HG02759 (cell line): ENCODE measurements around the gene XAGE1A.
"Not testable (repeated sequence)": the region's sequence is repeated elsewhere in the genome, so short reads cannot be mapped to it uniquely, and the experiment has no call there.

Experiments used
- ATAC-seq: cut with Tn5 transposase; IDR thresholded peaks from one replicate; pipeline ENCODE4 v1.9.1; 2021; ENCODE audit warnings: mild to moderate bottlenecking, moderate library complexity; ENCODE audit not compliant: unreplicated experiment

XAGE1A gene, protein sequence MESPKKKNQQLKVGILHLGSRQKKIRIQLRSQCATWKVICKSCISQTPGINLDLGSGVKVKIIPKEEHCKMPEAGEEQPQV

DNA sequence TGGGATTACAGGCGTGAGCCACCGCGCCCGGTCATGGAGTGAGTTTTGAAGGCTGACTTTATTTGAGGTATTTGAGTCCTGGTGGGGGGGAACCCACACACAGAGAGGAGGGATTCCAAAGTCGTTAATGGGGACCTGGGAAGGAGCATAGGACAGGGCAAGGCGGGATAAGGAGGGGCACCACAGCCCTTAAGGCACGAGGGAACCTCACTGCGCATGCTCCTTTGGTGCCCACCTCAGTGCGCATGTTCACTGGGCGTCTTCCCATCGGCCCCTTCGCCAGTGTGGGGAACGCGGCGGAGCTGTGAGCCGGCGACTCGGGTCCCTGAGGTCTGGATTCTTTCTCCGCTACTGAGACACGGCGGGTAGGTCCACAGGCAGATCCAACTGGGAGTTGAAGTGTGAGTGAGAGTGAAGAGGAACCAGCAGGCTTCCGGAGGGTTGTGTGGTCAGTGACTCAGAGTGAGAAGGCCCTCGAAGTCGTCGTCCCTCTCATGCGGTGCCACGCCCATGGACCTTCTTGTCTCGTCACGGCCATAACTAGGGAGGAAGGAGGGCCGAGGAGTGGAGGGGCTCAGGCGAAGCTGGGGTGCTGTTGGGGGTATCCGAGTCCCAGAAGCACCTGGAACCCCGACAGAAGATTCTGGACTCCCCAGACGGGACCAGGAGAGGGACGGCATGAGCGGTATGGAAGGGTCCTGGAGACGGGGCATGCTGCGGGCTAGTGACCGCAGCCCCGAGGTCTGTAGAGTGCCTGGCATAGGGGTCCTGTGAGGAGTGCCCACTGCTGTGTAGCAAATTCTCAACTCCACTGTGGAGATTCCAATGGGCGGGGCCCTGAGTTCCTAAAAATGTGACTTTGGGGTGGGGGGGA lies at the start of gene XAGE1A:
TSS of gene XAGE1A (plus strand) at position 264 of the 874 bp plus-strand sequence. CDS start 1,554 bp downstream, outside the sequence.
- not testable (repeated sequence) for ATAC-seq

DNA sequence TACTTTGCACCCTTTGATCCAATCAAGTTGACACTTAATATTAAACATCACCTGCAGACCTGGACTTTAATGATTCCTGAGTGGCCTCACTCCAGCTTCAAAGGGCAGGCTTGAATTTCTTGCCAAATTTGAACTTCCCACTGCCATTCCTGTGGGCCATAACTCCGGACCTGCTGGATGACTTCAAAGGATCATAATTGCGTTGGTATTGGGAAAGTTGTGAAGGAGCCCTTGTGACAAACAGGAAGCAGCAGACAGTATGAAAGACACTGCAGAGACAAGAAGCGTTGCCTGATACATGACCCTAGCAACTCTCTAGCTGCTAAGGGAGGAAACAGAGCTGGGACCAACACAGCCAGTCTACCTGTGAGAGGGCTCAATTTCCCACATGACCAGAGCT lies 43.6 kb upstream of the XAGE1A start:
- not testable (repeated sequence) for ATAC-seq

DNA sequence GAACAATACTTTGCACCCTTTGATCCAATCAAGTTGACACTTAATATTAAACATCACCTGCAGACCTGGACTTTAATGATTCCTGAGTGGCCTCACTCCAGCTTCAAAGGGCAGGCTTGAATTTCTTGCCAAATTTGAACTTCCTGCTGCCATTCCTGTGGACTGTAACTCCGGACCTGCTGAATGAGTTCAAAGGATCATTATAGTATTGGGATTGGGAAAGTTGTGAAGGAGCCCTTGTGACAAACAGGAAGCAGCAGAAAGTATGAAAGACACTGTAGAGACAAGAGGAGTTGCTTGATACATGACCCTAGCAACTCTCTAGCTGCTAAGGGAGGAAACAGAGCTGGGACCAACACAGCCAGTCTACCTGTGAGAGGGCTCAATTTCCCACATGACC lies 24.3 kb upstream of the XAGE1A start:
- ATAC-seq: not testable (repeated sequence)

DNA sequence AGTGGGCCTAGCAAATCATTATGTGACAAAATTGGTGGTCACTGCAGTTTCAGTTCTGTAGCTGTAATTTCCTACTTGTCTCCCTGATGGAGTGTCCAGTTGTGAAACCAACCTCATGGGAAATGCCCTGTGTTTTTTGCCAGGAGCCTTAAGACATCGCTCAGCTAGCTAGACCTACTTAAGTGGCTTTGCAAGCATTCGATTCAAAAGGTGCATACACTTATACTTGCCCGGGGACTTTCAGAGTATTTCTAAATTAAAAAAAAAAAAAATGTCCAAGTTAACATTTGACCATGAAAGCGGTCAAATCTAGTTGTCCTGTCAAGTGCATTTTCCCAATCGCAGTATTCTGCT lies 788 bp downstream of the XAGE1A start:
- not testable (repeated sequence) for ATAC-seq

DNA sequence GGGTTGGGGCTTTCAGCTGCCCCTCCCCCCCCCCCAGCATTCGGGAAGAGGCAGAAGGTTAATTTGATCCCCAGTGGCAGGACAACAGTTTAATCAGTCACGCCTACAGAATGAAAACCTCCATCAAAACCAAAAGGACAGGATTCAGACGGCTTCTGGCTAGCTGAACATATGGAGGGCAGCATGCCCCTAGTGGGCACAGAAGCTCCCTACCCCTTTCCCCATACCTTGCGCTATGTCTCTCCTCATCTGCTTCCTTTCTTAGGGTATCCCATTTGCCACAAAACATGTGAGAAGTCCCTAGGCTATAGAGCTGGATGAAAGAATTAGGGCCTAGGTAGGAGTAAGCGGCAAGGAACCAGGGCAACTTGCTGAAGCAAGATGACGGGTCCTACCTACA lies 5.8 kb downstream of the XAGE1A start:
- not testable (repeated sequence) for ATAC-seq

DNA sequence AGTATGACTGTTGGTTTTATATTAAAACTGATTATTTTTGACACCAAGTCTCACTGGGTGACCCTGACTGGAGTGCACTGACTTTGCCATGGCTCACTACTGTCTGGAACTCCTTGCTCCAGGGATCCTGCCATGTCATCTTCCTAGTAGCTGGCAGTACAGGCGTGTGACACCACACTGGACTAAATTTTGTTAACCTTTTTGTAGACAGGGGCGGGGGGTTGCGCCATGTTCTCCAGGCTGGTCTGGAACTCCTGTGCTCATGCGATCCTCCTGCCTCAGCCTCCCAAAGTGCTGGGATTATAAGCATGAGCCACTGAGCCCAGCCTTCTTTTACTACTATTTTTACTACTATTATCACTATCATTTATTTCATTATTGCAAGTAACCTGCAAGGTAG lies 8.9 kb downstream of the XAGE1A start:
- ATAC-seq: no peak

DNA sequence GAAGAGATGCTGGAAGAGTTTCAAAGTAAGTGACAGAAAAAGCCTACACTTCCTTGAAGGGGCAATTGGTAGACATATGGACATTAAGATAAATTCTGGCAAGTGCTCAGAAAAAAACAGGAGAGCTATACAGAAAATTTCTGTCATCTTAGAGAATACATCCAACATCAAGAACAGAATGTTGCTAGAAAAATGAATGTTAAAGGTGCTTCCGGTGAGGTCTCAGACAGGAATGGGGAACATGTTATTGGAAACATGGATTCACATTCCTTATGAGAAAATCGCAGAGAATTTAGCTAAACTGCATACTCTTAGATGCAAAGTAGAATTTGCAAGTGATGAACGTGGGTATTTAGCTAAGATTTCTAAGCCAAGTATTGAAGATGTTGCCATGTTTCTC lies 11.7 kb downstream of the XAGE1A start:
- ATAC-seq: no peak

DNA sequence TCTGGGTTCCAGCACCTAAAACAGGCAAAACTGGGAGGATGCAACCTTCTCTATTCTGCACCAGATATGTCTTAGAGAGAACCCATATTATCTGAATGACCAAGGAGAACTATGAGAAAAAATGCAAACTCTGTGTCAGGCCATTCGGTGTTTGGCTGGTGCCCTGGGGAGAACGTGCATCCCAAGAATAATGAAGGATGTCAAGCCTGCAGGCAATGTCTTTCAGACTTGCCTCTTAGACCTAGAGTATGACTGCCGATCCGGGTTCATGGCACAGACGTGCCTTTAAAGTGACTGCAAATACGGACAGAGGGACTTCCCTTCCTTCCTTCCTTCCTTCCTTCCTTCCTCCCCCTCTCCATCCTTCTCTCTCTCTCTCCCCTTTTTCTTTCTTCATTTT lies 14.3 kb downstream of the XAGE1A start:
- ATAC-seq: no peak

DNA sequence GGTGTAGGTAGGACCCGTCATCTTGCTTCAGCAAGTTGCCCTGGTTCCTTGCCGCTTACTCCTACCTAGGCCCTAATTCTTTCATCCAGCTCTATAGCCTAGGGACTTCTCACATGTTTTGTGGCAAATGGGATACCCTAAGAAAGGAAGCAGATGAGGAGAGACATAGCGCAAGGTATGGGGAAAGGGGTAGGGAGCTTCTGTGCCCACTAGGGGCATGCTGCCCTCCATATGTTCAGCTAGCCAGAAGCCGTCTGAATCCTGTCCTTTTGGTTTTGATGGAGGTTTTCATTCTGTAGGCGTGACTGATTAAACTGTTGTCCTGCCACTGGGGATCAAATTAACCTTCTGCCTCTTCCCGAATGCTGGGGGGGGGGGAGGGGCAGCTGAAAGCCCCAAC lies 15.5 kb downstream of the XAGE1A start:
- not testable (repeated sequence) for ATAC-seq

DNA sequence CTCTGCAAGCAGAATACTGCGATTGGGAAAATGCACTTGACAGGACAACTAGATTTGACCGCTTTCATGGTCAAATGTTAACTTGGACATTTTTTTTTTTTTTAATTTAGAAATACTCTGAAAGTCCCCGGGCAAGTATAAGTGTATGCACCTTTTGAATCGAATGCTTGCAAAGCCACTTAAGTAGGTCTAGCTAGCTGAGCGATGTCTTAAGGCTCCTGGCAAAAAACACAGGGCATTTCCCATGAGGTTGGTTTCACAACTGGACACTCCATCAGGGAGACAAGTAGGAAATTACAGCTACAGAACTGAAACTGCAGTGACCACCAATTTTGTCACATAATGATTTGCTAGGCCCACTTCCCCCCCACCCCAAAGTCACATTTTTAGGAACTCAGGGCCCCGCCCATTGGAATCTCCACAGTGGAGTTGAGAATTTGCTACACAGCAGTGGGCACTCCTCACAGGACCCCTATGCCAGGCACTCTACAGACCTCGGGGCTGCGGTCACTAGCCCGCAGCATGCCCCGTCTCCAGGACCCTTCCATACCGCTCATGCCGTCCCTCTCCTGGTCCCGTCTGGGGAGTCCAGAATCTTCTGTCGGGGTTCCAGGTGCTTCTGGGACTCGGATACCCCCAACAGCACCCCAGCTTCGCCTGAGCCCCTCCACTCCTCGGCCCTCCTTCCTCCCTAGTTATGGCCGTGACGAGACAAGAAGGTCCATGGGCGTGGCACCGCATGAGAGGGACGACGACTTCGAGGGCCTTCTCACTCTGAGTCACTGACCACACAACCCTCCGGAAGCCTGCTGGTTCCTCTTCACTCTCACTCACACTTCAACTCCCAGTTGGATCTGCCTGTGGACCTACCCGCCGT lies 20.7 kb downstream of the XAGE1A start:
- not testable (repeated sequence) for ATAC-seq

DNA sequence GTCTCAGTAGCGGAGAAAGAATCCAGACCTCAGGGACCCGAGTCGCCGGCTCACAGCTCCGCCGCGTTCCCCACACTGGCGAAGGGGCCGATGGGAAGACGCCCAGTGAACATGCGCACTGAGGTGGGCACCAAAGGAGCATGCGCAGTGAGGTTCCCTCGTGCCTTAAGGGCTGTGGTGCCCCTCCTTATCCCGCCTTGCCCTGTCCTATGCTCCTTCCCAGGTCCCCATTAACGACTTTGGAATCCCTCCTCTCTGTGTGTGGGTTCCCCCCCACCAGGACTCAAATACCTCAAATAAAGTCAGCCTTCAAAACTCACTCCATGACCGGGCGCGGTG lies 21.3 kb downstream of the XAGE1A start, which contains the start of gene XAGE1B:
TSS of gene XAGE1B (minus strand) at position 77 of the 339 bp plus-strand sequence. CDS start 1,536 bp downstream, outside the sequence.
- not testable (repeated sequence) for ATAC-seq

DNA sequence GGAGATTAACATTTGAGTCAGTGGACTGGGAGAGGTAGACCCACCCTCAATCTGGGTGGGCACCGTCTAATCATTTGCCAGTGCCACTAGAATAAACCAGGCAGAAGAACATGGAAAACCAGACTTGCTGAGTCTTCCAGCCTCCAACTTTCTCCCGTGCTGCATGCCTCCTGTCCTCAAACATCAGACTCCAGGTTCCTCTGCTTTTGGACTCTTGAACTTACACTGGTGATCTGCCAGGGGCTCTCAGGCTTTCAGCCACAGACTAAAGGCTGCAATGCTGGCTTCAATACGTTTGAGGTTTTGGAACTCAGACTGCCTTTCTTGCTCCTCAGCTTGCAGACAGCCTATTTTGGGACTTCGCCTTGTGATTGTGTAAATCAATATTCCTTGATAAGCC lies 45.4 kb downstream of the XAGE1A start:
- ATAC-seq: not testable (repeated sequence)

DNA sequence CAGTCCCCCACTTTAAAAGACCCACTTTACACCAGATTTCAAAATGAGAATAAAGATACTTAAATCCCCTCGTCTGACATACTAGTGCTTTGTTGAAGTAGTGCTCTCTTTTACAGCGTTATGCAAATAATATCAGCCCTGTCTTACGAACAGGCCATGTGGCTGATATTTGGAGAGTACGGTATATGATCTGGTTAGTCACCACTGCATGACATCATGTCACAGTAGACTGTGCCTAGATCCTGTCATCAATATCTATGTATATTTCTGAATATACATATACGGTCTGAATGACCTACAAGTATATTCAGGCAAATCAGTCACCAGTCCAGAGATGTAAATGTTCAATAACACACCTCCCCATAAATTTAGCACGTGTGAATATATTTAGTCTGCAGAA lies 46.7 kb downstream of the XAGE1A start:
- ATAC-seq: no peak

DNA sequence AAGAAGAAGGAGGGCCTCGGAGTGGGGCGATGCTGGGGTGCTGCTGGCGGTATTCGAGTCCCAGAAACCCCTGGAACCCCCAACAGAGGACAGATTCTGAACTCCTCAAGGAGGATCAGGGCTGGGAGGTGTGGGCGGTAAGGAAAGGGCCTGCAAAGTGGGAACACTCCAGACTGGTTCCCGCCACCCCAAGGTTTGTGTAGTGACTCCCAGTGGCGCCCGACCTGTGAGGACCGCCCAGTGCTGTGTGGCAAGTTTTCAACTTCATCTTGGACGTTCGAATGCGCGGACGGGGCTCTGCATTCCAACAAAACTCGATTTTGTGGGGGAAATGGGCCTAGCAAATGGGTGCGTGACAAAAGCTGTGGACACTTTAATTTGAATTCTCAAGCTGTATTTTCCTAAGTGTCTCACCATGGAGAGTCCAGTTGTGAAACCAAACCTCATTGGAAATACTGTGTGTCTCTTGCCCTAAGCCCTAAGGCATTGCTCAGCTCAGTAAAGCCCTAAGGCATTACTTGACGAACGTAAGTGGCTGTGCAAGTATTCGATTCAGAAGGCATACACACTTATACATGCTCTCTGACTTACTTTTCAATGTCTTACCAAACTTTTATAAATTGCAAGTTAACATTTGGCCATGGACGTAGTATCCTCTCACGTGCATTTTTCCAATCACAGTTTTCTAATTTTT lies 48.7 kb downstream of the XAGE1A start:
- no peak for ATAC-seq

DNA sequence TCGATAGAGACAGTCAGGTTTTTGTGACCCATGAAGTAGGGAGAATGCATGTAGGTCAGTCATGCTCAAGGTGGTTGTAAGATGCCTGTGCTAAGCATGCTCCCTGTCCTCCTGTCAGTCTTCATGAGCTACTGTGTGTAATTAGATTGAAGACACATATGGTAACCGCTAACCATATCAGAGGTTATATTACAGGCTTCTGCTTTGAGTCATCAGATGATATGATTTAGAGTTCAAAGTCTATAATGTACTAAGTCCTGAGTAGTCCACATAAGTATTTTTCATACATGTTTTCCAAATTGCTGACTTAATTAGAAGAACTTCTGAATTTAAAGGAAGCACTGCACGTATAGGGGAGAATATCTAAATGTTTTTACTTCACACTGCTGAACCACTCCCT lies 53.2 kb downstream of the XAGE1A start:
- ATAC-seq: not testable (repeated sequence)
